GM21515 (cell line): Measurements from ENCODE around the gene NEUROG1.
"Not testable (repeated sequence)": the region's sequence is repeated elsewhere in the genome, so short reads cannot be mapped to it uniquely, and the experiment has no call there.

Source experiments
- ATAC-seq: cut with Tn5 transposase; IDR thresholded peaks from one replicate; pipeline ENCODE4 v1.9.1; 2021; ENCODE audit not compliant: unreplicated experiment

NEUROG1 gene

GRCh38 chr5:135495531-135495930 is 40.2 kb downstream of the NEUROG1 start:
- ATAC-seq: not testable (repeated sequence)

DNA sequence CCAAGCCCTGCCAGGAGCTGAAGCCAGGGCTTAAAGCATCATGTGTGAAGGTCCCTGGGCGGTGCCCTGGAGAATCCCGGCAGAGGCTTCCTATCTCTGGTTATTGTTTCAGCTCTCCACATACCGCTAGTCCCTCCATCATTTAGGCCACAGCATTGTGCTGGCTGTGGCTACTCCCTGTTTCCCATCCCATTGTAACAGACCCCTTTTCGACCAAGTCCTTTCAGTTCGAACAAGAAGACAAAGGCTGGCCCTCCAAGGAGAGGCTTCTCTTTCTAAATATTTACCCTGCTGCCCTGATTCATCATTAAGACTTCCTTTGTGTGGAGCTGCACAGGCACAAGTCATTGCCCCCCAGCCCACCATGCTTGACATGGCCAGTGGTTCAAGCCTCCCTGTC is 41.6 kb downstream of the NEUROG1 start:
- no peak for ATAC-seq

- no peak for ATAC-seq
These were observed 42.2 kb downstream of the NEUROG1 start for GRCh38 chr5:135493406-135494180.

GRCh38 chr5:135492319-135492626 is 43.5 kb downstream of the NEUROG1 start:
- no peak for ATAC-seq

DNA sequence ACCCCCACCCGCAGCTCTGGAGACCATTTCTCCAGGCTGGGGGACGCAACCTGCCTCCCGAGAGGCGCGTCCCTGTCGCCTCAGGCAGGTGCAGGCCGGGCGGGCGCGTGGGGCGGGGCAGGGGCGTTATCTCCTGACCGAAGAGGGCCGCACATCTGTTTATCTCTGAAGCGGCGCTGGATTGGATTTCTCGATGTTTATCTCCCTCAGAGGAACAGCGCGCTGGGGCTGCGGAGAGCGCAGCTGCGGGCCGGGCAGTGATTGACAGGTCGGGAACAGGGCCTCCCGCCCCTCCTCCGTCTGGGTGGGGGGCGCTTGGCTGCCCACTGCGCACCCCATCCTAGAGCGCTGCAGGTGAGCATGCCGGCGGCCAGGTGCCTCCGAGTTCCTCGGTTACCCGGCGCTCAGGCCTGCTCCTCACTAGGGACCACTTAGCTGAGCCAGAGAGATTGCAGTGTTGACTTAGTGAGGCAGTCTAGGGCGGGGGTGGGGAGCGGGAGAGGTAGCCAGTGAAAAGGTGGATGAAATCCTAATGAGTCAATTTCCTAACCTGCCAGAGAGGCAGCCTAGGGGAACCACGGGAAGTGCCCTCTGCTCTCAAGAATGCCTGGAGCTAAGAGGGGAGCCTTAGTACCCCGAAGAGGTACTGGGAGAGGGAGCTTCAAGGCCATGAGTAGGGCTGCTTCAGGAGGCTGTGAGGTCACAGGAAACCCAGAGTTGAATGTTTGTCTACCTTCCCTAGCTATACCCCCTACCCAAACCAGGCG is 44.0 kb downstream of the NEUROG1 start:
- ATAC-seq: no peak

- ATAC-seq: no peak
These were observed 44.7 kb downstream of the NEUROG1 start for GRCh38 chr5:135491038-135491551.

DNA sequence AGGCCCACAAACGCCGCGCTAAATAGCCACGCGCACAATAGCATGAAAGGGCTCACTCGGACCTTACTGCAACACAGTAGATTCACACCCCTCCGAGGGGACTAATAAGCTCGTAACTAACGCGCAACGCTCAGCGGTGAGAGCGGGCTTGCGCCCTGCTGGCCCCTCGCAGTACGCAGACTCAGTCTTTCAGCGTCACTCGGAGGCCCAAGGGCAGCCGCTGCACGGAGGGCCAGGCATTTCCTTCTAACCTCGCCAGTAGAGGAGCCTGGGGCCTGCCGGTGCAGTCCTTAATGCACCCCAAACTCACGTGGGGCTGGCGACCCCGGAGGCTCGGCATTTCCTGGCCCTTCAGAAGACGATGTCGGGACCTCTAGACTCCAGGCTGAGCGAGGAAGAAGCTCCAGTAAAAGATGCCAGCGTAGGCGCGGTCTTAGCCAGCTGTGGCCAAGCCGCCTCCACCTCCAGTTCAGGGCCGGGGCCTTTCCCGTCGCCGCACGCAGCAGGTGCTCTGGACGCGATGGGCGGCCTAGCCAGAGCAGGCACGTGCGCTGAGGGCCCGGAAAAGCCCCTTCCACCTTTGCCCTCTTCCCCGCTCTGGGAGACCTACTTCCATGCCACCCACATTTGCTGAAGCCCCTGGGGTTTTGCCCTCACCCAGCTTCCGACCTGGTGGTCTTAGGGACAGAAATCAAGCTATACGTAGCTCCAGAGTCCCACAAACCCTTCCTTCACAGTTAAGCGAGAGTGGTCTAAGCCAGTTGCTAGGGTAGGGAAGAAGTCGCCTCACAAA is 45.3 kb downstream of the NEUROG1 start:
- ATAC-seq: no peak

DNA sequence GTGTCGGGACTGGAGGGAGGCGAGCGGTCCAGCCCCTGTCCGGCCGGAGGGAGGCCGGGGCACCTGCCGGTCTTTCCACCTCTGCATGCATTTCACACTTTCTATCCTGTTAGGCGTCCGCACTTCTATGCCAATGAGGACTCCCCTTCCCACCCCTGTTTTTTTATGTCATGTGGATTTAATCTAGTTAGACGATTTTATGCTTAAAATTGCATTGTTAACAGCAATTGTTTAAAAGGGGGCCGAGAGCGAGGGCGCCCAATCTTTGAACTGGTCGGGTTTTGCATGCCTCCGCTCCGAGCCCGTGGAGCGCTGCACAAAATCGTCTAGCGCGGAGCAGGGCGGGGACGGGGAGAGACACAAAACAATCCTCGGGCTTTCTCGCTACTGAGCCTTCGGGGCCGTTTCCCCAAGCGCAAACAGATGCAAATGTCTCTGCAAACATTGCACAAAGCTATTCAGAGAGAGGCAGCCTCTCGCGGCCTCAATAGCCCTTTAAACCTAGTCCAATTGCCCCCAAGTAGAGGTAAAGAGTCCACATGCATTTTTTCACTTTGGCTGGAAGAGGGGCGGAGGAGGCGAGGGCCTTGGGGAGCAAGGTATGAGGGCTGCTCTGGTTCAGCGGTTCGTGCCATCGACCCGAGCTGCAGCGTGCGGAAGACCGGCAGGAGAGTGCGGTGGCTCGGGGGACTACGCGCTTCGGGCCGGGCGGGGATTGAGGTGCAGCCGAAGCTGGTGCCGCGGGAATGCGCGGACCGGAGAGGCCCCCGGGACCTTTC is 46.1 kb downstream of the NEUROG1 start:
- no peak for ATAC-seq

DNA sequence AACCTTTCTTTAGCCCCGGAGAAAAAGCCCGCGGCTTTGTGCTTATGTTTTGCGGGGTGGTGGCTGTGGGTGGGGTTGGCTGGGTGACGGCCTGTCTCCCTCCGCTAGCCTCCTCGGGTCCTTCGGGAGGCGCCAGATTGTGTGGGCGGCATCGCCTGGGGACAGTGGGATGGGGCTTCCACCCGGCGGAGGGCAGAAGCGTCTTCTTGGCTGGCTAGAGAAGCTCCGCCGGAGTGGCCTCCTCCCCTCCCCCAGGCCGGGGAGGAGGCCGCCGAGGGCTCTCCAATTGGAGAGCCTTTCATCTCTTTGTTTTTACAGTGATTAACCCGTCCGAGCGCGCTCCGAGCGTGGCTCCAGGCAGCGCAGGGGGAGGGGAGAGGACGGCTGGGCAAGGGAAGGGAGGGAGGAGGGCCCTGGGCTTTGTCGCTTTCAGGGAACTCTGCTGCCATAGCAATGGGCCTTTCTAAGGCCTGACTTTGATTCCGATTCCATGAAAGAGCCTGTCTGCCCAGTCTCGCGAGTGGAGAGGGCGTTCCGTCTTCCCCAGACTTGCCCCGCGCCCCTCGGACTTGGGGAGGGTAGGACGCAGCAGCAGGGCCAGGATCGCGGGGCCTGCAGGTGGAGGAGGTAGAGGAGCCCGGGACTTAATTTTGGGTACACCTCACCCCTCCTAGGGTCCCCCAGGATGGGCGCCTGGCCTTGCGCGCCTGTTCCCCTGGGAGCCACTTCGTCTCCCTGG is 46.9 kb downstream of the NEUROG1 start:
- ATAC-seq: no peak

DNA sequence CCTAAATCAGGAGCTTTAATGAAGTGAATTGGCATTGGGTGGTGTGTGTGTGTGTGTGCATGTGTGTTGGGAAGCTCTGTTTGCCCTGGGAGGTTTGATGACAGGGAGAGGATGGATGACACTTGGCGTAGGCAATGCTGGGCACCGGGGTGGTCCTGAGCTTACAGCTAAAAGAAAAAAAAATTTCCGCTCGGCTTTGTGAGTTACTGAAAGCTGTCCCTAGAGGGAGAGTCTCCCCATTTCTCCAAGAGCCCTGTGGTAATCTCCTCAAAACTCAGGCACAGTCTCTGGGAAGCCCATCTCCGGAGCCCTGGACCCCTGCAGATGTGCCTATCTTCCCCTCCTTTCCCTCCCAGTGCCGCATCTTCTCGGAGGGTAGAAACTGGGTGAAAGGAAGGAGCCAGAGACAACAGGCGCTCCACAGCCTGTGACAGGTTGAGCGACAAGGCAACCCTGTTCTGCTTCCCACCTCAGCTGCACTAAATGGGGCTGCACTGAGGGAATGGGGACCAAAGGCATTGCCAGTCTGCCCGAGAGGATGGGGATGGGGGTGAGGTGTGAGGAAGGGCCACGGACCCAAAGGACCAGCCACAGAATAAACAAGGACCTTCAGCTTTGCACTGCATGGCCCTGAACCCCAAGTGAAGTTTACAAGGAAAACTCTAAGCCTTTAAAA is 47.8 kb downstream of the NEUROG1 start:
- no peak for ATAC-seq

- ATAC-seq: no peak
These were observed 48.7 kb downstream of the NEUROG1 start for GRCh38 chr5:135487037-135487395.

GRCh38 chr5:135486131-135487036 is 49.4 kb downstream of the NEUROG1 start:
- ATAC-seq: no peak

- no peak for ATAC-seq
These were observed 51.1 kb downstream of the NEUROG1 start for GRCh38 chr5:135484674-135485086.
